GM21529 (cell line): ENCODE results near the gene RNGTT.

Experiments
- ATAC-seq: cut with Tn5 transposase; IDR thresholded peaks from one replicate; pipeline ENCODE4 v1.9.1; 2021; ENCODE audit not compliant: unreplicated experiment

The RNGTT gene

DNA sequence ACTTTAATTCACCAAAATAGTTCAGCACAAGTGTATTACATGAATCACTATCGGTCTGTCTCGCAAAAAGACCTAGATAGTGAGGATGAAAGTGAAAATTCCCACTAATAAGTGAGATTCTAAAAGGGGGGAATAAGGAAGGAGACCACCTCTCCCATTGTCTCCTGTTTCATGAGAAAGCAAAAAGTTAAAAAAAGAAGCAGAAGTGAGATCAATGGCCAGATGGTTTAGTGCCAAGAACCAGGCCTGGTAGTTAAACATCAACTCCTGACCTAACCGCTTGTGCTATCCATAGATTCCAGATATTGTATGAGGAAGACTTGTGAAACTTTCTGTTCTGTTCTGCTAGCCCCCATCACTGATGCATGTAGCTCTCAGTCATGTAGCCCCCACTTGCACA, 293.0 kb downstream of the RNGTT start:
- ATAC-seq = no peak

DNA sequence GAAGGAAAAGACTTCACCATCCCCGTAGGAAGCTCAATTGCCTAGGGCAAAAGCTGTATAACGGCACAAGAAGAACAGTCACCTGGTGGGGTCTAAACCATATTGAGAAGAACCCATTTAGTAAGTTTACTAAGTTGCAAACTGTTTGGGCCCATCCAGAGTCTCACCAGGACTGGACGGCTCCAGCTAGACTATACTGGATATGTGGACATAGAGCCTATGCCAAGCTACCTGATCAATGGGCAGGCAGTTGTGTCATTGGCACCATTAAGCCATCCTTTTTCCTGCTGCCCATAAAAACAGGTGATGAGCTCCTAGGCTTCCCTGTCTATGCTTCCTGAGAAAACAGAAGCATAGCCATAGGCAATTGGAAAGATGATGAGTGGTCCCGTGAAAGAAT, 293.9 kb downstream of the RNGTT start:
- ATAC-seq = no peak

DNA sequence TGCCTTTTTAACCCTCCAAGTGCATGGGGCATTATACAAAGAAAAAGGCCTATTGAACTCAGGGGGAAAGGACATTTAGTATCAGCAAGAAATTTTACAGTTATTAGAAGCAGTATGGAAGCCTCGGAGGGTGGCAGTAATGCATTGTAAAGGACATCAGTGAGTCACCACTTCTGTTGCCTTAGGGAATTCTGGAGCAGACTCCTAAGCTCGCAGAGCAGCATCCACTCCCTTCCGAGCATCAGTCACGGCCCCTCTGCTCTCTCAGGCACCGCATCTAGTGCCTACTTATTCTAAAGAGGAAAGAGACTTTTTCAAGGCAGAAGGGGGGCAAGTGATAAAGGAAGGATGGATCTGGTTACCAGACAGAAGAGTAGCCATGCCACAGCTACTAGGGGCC, 296.5 kb downstream of the RNGTT start:
- ATAC-seq = no peak

GRCh38 chr6:88665131-88665530, 298.3 kb downstream of the RNGTT start:
- ATAC-seq = no peak

DNA sequence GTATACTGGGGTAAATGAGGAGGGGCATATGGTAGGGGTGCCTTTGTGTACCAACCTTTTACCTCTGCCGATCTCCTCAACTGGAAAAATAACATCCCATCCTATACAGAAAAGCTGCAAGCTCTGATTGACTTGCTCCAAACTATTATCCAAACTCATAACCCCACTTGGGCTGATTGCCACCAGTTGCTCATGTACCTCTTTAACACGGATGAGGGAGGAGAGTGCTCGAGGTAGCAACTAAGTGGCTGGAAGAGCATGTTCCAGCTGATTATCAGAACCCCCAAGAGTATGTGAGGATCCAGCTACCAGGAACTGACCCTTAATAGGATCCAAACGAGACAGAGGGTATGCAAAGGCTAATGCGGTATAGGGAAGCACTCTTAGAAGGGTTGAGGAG, 299.6 kb downstream of the RNGTT start:
- no peak for ATAC-seq

GRCh38 chr6:88662653-88663174, 300.7 kb downstream of the RNGTT start:
- peak; percentile 57 for ATAC-seq

DNA sequence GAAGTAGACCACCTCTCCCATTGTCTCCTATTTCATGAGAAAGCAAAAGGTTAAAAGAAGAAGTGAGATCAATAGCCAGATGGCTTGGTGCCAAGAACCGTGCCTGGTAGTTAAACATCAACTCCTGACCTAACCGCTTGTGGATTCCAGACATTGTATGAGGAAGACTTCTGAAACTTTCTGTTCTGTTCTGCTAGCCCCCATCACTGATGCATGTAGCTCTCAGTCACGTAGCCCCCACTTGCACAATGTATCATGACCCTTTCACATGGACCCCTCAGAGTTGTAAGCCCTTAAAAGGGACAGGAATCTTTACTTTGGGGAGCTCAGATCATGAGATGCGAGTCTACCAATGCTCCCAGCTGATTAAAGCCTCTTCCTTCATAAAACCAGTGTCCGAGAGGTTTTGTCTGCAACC, 301.2 kb downstream of the RNGTT start:
- peak; percentile 49 for ATAC-seq

DNA sequence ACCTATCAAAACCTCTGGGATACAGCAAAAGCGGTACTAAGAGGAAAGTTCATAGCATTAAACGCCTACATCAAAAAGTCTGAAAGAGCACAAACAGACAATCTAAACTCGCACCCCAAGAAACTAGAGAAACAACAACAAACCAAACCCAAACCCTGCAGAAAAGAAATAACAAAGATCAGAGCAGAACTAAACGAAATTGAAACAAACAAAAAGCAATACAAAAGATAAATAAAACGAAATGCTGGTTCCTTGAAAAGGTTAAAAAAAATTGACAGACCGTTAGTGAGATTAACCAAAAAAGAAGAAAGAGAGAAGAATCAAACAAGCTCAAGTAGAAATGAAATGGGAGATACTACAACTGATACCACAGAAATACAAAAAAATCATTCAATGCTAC, 302.3 kb downstream of the RNGTT start:
- no peak for ATAC-seq

- ATAC-seq = no peak
These were observed 307.8 kb downstream of the RNGTT start for GRCh38 chr6:88655586-88655985.

DNA sequence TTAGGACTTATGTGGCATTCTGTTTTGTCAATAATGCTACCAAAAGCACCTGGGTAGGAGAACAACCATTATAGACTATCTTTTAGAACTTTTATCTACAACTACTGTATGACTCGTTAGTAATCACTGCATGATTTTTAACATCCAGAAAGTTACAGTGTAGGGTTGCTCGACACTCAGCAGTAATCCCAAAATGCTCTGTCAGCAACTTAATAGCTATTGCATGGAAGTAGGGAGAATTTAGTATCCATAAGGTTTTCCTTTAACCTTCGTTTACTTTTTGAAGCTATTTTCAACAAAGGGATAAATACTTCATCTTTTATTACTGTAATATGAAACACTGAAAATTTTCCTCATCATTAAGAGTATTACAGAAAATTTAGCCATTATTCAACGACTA, 309.5 kb downstream of the RNGTT start:
- no peak for ATAC-seq

DNA sequence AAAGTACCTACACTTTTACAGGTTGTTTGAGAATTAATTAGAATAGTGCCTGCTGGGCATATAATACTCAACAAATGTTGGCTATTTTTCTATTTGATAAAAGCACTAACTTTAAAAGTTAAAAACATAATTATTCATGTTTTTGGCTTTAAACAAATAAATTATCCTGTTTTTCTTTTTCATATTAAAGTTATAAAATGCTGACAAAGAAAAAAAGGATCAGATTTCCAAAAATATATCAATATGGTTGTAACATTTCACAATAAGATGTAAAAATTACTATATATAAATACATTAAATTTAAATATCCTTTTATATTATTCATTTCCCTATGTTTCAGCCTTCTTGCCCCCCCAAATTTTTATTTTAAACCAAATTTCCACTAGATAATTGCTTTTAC, 312.0 kb downstream of the RNGTT start:
- ATAC-seq = no peak

GRCh38 chr6:88650979-88651378, 312.4 kb downstream of the RNGTT start:
- no peak for ATAC-seq

DNA sequence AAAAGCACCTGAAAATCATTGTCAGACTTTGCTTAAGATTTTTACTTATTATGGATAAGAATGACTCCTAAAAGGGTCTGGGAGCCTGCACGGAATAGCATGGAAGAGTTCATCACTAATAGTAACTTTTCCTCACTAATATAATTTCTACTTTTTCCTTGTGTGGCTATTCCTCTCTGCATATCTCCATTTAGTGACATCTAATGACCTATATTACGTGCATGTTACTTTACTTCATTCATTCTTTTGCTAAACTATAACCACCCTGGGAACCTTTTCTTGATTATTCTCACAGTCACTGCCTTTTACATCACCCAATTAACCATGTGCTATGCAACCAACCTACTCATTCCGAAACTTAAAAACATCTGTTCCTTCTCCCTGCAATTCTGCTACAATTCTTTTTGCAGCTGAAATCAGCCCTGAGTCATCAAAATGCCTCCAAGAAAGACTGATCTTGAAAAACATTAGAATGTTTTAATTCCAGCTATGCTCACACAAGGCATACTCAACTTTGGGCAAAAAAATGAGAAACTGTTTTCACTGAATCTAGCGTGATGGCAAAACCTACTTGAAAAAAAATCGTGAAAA, 313.3 kb downstream of the RNGTT start:
- ATAC-seq = peak; percentile 97

- peak; percentile 96 for ATAC-seq
These were observed 322.1 kb downstream of the RNGTT start for GRCh38 chr6:88641178-88641903.

- ATAC-seq = no peak
These were observed 325.5 kb downstream of the RNGTT start for GRCh38 chr6:88637761-88638545.

DNA sequence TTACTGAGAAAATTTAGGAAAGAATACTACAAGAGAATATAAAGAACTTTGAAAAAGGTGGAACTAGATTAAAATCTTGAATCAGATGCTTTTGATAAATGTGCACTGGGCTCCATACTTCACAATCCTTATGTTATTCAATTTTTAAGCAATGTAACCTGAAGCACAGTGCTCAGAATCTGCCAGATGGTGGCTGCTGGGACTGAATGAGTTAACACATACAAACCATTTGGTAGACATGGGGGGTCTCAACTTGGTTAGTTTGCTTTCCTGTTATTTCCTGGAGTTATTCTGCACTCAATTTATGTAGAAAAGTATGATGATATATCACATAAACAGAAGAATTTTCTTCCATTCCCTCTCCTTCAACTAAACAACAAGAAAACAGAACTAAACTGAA, 326.5 kb downstream of the RNGTT start:
- no peak for ATAC-seq

DNA sequence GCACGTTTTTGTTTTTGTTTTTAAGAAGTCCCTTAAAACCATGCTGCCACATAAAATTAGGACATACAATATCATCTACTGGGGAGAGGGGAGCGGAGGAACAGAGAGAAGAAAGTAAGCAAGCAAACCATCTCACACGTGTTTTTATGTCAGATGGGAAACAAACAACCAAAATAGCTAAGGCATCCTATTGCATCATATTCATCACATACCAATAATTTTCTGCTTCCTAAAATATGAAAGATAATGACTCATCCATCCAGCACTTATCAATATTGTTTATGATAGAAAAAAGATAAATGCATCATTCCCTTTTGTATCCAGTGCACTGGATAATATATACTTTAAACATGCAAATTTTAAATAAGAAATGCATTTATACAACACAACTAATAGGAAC, 329.6 kb downstream of the RNGTT start:
- no peak for ATAC-seq

DNA sequence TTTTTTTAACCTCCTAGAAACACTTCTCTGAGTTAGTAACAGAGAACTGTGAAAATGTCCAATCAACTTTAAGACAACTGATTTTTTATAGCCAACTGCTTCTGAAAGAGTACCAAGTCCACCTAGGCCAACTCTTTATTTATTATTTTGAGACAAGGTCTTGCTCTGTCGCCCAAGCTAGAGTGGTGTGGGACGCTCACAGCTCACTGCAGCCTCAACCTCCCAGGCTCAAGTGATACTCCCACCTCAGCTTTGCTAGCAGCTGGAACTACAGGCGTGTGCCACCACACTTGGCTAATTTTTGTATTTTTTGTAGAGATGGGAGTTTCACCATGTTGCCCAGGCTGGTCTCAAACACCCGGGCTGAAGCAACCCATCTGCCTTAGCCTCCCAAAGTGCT, 331.6 kb downstream of the RNGTT start:
- ATAC-seq = no peak

DNA sequence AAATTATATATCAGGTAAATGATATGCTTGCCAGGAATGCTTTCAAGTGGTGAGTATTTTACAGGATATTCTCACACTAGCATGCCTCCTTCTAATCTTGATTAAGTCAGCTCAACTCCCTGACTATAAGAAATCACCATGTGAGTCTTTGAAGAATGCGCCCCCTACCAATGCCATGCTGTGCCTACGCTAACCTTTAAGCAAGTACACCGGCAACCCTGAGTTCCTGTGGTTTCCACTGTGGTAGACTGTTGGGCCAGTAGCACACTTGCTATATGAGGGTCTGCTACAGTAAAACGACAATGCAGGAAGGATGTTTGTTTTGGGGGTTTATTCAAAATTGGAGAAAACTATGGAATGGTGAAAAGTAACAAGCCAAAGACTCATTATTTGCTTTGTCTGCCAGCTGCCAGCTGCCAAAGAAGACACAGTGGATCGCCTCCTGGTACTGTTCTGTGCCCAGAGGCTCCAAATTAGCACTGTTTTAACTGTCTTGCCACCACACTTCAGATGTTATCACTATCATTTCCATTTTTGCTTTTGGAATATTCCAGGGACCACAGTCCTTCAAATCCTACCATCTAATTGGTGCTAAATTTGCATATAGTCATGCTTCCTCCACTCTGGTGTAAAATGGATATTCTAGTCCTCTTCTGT, 333.5 kb downstream of the RNGTT start:
- ATAC-seq = no peak

DNA sequence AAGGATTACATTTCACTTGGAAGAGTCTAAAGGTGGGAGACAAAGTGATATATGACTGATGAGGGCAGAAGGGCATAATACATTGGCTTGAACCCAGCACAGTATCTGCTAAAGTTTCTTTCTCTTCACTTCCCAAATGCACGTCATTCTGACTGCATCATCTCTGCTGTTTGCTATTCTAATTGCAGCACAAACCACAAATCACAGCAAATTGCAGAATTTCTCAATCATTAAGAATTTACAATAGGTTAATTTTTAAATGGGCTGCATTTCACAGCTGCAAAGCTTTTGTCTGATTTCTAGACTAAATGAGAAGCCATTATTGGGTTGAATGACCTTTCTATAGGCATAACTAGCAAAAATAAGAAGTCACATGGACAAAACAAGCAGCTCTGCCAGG, 337.0 kb downstream of the RNGTT start:
- ATAC-seq = no peak

DNA sequence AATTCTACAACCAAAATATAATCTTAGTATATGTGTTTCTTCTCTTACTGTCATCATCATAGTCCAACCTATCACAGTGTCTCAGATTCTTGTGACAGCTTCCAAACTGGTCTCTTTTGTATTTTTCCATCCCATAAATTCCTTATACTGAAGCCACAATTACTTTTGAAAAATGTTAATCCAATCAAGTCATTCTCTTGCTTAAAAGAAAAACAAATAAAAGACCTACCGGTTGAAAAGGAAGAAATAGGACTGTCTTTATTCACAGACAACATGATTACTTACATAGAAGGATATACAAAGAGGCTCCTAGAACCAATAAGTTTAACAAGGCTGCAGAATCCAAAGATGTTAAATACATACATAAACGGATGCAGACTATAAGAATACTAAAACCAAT, 339.9 kb downstream of the RNGTT start:
- no peak for ATAC-seq
